HG03139 (cell line): Measurements from ENCODE around the gene POMC.
"Not testable (repeated sequence)": the region's sequence is repeated elsewhere in the genome, so short reads cannot be mapped to it uniquely, and the experiment has no call there.

Experiments used
- ATAC-seq: cut with Tn5 transposase; IDR thresholded peaks from one replicate; pipeline ENCODE4 v1.9.1; 2021; ENCODE audit not compliant: unreplicated experiment

The POMC gene

DNA sequence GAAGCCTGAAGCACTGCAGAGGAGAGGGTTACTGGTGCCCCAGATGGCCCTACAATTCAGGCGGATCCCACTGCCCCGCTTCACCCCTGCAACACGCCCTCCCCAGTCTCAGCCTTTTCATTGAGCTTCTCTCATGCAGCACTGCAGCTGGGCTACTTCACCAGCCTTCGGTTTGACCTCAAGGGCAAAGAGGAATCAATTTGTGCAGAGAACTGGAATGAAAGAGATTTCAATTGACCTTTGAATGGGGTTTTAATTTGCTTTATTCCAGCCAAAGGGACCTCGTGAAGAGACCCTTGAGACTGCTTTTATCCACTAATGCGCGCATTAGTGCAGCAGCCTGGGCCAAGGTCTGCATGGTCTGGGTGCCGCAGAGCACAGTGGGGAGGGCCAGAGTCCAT is 8.8 kb upstream of the POMC start:
- no peak for ATAC-seq

DNA sequence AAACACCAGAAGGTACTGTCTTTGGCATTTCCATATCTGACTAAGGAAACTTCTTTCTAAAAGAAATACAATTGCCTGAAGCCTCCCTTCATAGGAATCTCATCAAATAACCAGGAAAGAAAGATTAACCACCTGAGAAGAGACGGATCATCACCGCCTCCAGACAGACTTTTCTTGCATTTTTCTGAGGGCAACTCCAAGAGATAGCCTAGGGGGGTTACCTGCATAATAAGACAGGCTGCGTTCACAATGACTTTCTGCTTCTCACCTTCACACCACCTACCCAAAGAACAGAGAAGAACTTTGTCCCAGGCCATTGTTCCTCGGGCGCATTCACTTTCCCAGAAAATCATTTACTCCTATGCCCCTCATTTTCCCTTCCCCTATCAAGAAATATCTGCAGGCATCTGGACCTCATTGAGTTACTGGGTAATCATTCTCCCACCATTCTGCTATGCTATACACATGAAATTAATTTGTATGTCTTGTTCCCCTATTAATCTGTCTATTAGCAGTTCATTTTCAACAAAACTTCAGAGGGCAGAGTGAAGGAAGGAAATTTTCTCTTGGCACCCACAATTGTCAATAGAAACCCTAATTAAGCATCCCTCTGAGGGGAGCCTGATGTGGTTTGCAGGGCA is 8.3 kb upstream of the POMC start:
- no peak for ATAC-seq

DNA sequence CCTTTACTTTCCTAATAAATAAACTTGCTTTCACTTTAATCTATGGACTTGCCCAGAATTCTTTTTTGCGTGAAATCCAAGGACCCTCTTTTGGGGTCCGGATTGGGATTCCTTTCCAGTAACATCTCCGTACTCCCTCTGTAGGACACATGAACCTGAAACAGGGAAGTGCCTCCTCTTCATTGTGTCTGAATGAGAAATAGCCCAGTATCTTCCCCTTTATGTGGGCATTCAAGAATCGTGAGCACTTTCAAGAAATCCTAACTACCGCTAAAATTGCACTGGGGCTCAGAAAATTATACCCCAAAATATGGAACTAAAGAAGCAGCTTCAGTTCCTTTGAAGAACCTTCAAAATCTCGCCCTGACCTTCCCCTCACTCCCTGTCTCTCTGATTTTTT is 7.8 kb upstream of the POMC start:
- no peak for ATAC-seq

DNA sequence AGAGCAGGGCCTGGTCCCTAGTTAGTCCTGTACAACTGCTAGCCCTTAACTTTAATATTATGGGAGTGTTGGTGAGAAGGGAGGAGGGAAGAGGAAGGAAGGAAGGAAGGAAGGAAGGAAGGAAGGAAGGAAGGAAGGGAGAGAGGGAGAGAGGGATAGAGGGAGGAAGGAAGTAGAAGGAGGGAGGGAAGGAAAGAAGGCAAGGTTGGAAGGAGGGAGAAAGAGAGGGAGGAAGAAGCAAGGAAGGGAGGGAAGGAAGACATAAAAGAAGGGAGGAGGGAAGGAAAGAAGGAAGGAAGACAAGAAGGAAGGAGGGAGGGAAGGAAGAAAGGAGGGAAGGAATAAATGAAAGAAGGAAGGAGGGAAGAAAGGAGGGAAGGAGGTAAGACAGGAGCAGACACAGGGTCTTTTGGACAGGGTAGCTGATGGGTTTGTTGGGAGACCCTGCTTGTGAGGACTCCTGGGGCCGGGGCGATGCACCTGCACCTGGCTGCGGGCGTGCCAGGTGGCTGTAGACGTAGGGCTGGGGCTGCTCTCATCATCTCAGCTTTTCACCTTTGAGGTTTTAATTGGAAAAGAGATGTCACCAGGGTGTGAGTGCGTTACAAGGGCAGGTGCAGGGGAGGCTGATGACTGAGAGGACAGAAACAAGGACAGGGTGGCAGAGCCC is 5.9 kb upstream of the POMC start:
- no peak for ATAC-seq

DNA sequence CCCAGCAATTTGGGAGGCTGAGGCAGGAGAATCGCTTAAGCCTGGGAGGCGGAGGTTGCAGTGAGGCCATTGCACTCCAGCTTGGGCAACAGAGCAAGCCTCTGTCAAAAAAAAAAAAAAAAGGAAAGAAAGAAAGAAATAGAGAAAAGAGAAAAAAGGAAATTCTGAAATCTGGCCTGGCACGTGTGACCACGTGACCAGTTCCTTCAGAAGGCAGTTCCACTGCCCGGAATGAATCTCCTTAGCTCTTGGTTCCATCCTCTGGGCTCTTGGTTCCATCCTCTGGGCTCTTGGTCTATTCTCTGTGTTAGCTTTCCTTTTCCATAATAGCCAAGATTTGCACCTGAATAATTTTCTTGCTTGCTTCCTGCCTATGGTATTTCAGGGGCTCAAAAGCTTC is 5.3 kb upstream of the POMC start:
- ATAC-seq = no peak

DNA sequence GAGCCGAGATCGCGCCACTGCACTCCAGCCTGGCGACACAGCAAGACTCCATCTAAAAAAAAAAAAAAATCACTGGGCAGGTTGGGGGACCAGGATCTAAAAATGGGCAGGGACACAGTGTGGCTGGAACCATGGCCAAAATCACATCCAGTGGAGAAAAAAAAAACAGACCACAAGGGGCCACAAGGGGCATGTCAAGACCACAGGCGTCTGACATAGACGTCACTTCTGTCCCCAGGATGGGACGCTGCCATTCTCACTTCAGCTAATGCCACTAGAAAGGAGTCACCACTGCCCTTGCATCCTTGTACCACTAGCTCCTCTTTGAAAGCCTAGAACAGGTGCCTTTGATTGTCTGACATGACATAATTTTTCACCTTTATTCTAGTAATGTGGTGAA is 2.5 kb upstream of the POMC start:
- no peak for ATAC-seq

DNA sequence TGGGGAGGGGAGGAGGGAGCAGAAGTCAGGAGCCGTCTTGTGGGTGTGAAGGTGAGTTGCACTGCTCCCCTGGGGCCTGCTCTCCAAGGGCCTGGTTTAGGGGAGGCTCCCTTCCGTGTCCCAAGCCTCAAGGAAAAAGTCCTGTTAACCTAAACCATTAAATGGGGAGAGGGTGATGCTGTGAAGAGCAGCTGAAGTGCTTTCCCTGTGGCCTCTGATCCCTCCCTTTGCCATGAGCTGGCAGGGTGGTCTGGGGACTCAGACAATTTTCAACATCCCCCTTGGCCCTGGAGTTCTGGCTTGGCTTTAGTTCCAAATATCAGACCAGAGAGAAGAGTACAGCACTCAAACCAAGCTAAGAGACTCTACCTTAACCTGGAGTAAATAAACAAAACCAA is 692 bp upstream of the POMC start:
- ATAC-seq = no peak

DNA sequence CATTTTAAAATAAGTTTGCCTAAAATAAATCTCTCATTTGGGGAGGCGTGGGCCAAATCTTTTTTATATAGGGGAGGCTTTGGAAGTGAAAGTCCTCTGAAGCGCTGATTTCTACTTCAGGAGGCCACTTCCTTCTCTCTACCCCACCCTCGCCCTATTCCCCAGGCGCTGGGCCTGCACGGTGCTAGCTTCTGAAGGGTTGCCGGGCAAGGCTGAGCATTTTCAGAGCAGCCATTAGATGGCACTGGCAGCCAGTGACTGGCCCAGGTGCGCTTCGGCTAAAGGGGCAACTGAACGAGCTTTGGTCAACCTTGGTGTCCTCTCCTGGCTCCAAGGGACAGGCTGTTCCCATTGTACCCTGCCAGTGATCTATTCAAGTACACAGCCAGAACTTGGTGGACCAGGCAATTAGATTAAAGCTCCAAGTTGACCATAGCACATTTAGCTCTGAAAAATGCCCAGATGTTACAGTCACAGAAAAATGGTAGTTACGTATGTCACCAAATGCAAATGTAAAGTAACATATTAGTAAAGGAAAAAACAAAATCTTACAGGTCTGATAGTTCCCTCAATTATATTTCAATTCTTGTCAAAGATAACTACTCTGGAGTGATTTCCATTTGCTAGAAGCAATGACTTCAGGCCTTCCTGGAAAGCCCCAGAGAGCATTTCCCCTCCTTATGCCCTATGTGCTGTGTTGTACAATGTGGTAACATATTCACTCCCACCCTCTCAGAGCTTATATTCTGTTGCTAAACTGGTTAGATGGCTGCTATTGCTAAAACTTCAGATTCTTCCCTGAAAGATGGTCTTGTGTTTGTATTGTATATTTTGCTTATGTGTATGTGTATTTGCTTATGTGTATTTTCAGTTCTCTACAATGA is 2.1 kb downstream of the POMC start:
- peak; percentile 66 for ATAC-seq

DNA sequence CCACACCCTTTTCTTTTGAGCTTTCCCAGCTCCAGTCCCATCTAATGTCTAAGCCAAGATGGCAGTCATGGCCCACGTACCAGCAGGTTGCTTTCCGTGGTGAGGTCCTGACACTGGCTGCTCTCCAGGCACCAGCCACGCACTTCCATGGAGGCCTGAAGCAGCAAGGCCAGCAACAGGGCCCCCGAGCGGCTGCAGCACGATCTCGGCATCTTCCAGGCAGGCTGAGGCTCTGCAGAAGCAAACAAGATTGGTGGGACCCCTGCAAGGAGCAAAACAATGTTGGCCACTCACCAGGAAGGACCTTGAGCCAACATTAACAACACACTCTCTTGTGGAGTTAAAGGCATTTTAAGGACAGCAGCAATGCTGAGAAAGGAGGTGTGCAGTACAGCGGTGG is 3.8 kb downstream of the POMC start:
- no peak for ATAC-seq

DNA sequence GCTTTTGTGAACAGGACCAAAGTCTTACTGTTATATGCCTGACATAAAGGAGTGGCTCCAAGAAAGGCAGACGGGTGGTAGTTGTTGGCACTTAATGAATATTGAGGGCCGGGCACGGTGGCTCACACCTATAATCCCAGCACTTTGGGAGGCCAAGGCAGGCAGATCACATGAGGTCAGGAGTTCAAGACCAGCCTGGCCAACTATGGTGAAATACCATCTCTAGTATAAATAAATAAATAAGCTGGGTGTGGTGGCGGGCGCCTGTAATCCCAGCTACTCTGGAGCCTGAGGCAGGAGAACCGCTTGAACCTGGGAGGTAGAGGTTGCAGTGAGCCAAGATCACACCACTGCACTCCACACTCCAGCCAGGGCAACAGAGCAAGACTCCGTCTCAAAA is 6.3 kb downstream of the POMC start:
- ATAC-seq = not testable (repeated sequence)

DNA sequence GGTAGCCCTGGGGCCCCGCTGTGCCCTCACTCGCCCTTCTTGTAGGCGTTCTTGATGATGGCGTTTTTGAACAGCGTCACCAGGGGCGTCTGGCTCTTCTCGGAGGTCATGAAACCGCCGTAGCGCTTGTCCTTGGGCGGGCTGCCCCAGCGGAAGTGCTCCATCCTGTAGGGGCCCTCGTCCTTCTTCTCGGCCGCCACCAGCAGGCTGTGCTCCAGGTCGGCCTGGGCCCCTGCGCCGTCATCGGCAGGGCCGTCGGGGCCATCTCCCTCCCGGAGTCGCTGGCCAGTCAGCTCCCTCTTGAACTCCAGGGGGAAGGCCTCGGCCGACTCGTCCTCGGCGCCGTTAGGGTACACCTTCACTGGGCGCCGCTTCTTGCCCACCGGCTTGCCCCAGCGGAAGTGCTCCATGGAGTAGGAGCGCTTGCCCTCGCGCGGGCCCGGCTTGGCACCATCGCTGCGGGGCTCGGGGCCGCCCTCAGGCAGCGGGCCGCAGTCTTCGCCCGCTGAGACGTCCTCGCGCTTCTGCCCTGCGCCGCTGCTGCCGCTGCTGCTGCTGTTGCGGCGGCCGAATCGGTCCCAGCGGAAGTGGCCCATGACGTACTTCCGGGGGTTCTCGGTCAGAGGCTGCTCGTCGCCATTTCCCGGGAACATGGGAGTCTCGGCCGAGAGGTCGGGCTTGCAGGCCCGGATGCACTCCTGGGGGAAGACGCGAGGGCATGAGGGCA is 7.2 kb downstream of the POMC start:
- ATAC-seq = no peak

DNA sequence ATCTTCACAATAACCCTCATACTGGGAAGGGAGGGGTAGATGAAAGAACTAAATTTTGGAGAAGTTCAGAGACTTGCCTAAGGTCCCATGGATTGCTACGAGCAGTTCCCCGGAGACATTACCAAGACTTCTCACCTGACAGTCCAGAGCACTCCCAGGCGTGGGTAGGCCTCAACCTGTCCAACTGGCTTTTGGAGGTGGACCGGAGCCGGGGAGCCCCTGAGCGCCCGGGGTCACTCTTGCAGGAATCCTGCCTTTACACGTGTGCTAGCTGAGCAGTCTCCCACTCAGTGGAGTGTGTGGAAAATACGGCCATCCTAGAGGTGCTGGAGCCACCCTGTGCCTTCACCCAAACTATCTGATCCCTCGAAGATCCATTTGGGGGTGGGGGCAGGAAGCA is 8.0 kb downstream of the POMC start:
- no peak for ATAC-seq

DNA sequence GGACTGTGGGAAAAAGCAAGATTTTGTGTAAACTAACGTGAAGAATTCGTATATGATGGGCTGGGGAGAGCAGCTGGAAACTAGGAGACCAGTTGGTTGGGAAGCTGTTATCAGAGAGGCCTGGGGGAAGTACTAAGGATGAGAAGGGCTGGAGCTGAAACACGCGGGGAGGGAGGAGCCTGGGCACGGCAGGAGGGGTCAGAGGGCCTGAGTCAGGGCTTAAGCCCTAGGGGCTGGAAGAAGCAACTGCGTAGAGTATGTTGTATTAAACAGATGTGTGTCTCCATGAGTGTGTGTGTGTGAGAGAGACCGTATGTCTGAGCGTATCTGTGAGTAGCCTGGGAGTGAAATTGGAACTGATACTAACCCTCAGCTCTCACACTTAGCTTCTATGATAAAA is 8.4 kb downstream of the POMC start:
- ATAC-seq = no peak

DNA sequence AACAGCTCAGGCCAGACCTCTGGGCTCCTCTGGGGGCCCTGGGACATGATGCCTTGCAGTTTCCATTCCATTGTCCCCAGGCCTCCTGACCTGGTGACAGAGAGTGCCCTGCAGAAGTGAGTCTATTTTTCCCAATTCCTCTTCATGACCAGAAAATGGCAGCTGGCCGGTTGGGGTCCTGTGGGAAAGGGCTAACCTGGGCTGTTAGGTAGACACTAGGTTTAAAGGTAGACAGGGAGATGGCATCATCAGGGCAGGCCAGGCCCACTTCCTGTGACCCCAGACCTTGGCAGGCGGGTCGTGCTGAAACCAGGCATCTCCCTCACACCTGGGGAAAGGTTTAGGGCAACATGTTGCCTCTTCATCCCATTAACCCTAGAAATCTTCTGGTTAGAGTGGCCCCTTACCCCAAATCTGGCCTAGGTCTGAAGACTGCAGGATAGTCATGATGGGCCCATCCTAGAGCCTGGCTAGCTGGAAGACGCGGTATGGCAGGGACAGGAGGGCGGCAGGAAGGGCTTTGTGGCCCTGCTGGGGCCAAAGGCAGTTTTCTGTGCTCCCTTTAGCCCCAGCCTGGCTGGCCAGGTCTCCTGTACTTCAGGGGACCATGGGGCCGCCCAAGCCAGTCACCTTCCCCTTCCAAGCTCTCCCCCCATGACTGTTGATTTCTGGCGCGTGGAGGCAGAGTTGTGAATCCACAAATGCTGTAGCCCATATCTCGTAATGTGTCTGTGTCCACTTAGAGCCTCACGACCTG is 10.1 kb downstream of the POMC start:
- ATAC-seq = no peak

DNA sequence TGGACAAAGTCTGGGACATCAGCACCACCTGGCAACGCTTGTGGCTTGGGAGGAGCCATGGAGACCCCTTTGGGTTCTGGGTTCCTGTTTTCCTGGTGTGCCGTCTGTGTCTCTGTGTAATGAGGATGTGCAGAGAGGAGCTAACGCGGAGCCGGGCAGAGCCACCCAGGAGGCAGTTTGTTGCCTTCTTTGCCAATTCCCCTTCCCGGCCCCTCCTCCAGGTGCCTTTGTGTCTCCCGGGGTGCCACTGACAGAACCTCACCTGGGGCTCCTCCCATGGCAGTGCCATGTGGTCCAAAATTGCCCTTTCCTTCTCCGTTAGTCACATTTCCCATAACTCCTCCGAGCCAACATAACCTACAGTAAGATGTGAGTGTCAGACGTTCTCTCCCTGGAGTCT is 13.0 kb downstream of the POMC start:
- ATAC-seq = no peak

DNA sequence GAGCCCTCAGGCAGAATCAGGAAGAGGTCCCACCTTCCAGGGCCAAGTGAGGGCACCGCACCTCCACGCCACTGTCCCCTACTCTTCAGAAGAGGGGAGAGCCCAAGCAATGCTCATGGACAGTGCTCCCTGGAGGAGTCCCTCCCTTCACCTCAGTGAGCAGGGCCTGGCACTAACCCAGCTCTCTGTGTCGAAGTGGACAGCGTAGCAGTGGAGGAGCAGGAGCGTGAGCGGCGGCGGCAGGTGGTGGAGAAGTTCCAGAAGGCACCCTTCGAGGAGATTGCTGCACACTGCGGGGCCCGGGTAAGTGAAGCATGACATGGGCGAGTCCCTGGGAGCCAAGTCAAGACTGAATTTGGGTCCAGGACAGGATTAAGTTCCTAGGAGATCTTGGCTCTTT is 16.7 kb downstream of the POMC start:
- ATAC-seq = no peak

DNA sequence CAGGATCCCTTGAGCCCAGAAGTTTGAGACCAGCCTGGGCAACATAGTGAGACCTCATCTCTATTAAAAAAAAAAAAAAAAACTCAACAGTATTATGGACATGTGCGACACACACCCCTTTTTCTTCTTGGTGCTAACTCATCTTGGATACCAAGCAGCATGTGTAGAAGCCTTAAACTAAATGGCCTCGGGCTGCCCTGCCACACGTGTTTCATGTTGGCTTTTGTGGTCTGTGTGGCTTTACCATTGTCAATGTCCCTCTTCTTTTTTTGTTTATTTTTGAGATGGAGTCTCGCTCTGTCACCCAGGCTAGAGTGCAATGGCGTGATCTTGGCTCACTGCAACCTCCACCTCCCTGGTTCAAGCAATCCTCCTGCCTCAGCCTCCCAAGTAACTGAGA is 17.4 kb downstream of the POMC start:
- ATAC-seq = not testable (repeated sequence)

DNA sequence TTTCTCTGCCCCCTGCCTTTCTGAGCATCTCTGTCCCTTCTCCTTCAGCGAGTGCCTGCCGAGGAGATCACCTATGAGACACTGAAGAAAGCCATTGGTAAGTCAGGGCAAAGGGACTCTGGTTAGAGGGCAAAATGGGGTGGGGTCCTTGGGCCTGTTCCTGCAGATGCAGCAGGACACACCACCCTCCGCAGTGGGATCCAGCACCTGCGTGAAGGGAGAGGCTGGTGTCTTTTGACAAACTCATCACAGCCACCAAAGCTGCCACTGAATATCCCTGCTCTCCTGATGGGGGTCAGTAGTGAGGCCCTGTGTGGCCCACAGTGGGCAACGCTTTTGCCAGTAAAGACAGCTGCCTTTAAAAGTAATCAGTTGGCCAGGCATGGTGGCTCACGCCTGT is 18.7 kb downstream of the POMC start:
- ATAC-seq = no peak

DNA sequence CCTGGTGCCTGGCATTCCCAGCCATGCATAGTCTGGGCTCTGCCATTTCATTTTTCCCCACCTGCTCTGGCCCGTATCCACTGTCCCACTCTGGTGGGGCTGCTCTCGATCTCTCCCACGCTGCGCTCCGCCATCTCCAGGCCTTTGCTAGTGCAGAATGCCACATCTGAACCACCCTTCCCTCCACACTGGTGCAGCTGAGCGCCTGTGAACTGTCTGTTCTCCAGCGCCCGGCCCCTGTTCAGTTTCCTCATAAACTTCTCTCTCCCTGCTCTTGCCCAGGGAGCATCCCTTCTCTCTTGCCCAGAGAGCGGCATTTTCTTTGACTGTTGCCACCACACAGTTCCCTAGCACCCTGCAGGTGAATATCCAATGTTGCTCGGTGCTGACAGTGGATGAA is 21.5 kb downstream of the POMC start:
- ATAC-seq = no peak

DNA sequence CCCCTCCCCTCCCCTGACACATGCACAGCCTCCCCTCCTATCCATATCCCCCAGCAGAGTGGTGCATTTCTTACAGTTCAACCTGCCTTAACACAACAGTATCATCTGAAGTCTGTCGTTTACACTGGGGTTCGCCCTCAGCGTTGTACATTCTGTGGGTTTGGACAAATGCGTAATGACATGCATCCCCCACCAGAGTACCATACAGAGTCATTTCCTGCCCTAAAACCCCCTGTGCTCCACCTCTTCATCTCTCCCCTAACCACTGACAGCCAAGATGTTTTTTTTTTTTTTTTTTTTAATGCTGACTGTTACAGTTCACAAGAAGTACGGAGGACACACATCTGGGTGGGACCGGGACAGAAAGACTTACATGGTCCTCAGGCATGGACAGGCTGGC is 22.6 kb downstream of the POMC start:
- ATAC-seq = no peak

DNA sequence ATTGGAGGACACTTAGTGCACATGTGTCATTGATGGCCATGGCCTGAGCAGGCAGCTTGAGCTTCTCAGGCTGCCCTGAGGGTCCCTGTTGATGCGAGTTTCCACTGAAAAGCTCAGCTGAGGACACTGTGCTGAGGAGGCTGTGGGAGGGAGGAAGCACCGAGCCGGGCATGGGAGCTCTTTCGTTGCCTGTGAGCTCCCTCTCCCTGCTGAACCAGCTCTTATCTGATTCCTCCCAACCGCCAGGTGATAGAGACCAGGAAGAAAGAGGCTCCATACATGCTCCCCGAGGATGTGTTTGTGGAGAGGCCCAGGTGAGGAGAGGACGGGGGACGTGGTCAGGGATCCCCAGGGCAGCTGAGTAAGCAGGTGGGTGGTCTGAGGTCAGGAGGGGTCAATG is 27.3 kb downstream of the POMC start:
- ATAC-seq = no peak
